ENCODE results near the gene TOR3A. TPM values are rescaled to one million over a fixed set of nuclear protein-coding genes. Genes with fewer than 3 reads are reported as not detected.
"Not testable (repeated sequence)": the region's sequence is repeated elsewhere in the genome, so short reads cannot be mapped to it uniquely, and the experiment has no call there.

TOR3A gene
- total RNA-seq, 4 donors from 2014 or later, result 27.0 to 55.8 (median 48.2) TPM

- intact Hi-C loops (cut with DNase I; ENCODE audit: low total_unique reads), result no loop called here
- WGBS, 2 donors, result 44 to 62% methylated on average over 1 of the region's 1 CpG
- DNase-seq (ENCODE audit: low spot score in 2 of 2), result no peak
- no peak for TF ChIP-seq POLR2A (IDR thresholded peaks at IDR 0.05)
- no peak for TF ChIP-seq CTCF (IDR thresholded peaks at IDR 0.05)
- H3K4me3 ChIP-seq (ENCODE audit: low read depth, poor library complexity, severe bottlenecking), result no peak overlapping the region
Measured at GRCh38 chr1:179124873-179125272, 43.0 kb downstream of the TOR3A start.

GRCh38 chr1:179126338-179127060, 44.6 kb downstream of the TOR3A start:
- no peak for DNase-seq (ENCODE audit: low spot score in 2 of 2)
- TF ChIP-seq CTCF (IDR thresholded peaks at IDR 0.05) (no peak), POLR2A (IDR thresholded peaks at IDR 0.05) (no peak)
- no peak overlapping the region for H3K4me3 ChIP-seq (ENCODE audit: low read depth, poor library complexity, severe bottlenecking)
- intact Hi-C loops (cut with DNase I; ENCODE audit: low total_unique reads), result no loop called here
- WGBS, 2 donors, result 86 to 90% methylated on average over 8 of the region's 8 CpGs

GRCh38 chr1:179127163-179127895, 45.5 kb downstream of the TOR3A start:
- intact Hi-C loops (cut with DNase I; ENCODE audit: low total_unique reads), result no loop called here
- 76 to 77% methylated on average over 5 of the region's 5 CpGs for WGBS, 2 donors
- H3K4me3 ChIP-seq (ENCODE audit: low read depth, poor library complexity, severe bottlenecking), result no peak overlapping the region
- no peak for DNase-seq (ENCODE audit: low spot score in 2 of 2)
- TF ChIP-seq POLR2A (IDR thresholded peaks at IDR 0.05) (no peak), CTCF (IDR thresholded peaks at IDR 0.05) (no peak)

- intact Hi-C loops (cut with DNase I; ENCODE audit: low total_unique reads), result no loop called here
- H3K4me3 ChIP-seq (ENCODE audit: low read depth, poor library complexity, severe bottlenecking), result no peak overlapping the region
- WGBS, 2 donors, result 95 to 96% methylated on average over 4 of the region's 4 CpGs
- DNase-seq (ENCODE audit: low spot score in 2 of 2), result no peak
- no peak for TF ChIP-seq CTCF (IDR thresholded peaks at IDR 0.05)
- TF ChIP-seq POLR2A (IDR thresholded peaks at IDR 0.05), result no peak
Measured at GRCh38 chr1:179128520-179128919, 46.6 kb downstream of the TOR3A start.

GRCh38 chr1:179129702-179130473, 48.0 kb downstream of the TOR3A start:
- intact Hi-C loops (cut with DNase I; ENCODE audit: low total_unique reads), result no loop called here
- H3K4me3 ChIP-seq (ENCODE audit: low read depth, poor library complexity, severe bottlenecking), result no peak overlapping the region
- no peak for TF ChIP-seq CTCF (IDR thresholded peaks at IDR 0.05)
- TF ChIP-seq POLR2A (IDR thresholded peaks at IDR 0.05), result no peak
- no peak for DNase-seq (ENCODE audit: low spot score in 2 of 2)
- WGBS, 2 donors, result 69% methylated on average over 10 of the region's 10 CpGs

- DNase-seq (ENCODE audit: low spot score in 2 of 2); intact Hi-C loops (cut with DNase I; ENCODE audit: low total_unique reads); H3K4me3 ChIP-seq (ENCODE audit: low read depth, poor library complexity, severe bottlenecking): not testable (repeated sequence)
- 88 to 99% methylated on average over 8 to 13 of the region's 27 CpGs for WGBS, 2 donors
Measured at GRCh38 chr1:179135168-179135567, 53.3 kb downstream of the TOR3A start.

- H3K4me3 ChIP-seq (ENCODE audit: low read depth, poor library complexity, severe bottlenecking); DNase-seq (ENCODE audit: low spot score in 2 of 2); intact Hi-C loops (cut with DNase I; ENCODE audit: low total_unique reads): not testable (repeated sequence)
- WGBS, 2 donors, result no CpG with 5 or more reads among the region's 28 CpGs
Measured at GRCh38 chr1:179135707-179136106, 53.8 kb downstream of the TOR3A start.
